HepG2 (cell line): ENCODE measurements around the gene PDLIM7. TPM values are rescaled to one million over a fixed set of nuclear protein-coding genes. Genes with fewer than 3 reads are reported as not detected.
A peak's percentile ranks its signal among the peaks of the same experiment; 100 is the strongest.

Experiments
- AGO2 ChIP-seq: fragments of 200-400 bp; formaldehyde crosslinking; optimal IDR thresholded peaks from 2 replicates; pipeline ENCODE3; 2017; ENCODE audit warnings: mild to moderate bottlenecking, low read depth, low read length, moderate library complexity
- CBX5 ChIP-seq: sonication (generic); formaldehyde crosslinking; IDR thresholded peaks from 2 replicates; pipeline ENCODE4 v1.4.0; 2020; ENCODE audit warnings: missing genetic modification reagents, borderline replicate concordance
- KDM1A ChIP-seq: IDR thresholded peaks from 2 replicates; pipeline ENCODE4 v1.6.1; 2016; ENCODE audit warnings: missing compliant biosample characterization
- KDM2A ChIP-seq: sonication (generic); formaldehyde crosslinking; IDR thresholded peaks from 2 replicates; pipeline ENCODE4 v1.4.0; 2020; ENCODE audit warnings: low read depth, missing genetic modification reagents, borderline replicate concordance
- MIER3 ChIP-seq: IDR thresholded peaks from 2 replicates; pipeline ENCODE4 v1.6.1; 2016; ENCODE audit warnings: missing compliant biosample characterization, borderline replicate concordance
- MZF1 ChIP-seq: sonication (generic); formaldehyde crosslinking; IDR thresholded peaks from 2 replicates; pipeline ENCODE4 v1.8.1; 2023; ENCODE audit warnings: mild to moderate bottlenecking, missing genetic modification reagents, borderline replicate concordance
- NCOA1 ChIP-seq: sonication (generic); formaldehyde crosslinking; IDR thresholded peaks from 2 replicates; pipeline ENCODE4 v1.9.0; 2021; ENCODE audit warnings: missing genetic modification reagents
- NR3C1 ChIP-seq: sonication (generic); formaldehyde crosslinking; IDR thresholded peaks from 2 replicates; pipeline ENCODE4 v1.4.0; 2020; ENCODE audit warnings: missing genetic modification reagents
- NRL ChIP-seq: sonication (generic); formaldehyde crosslinking; IDR thresholded peaks from 2 replicates; pipeline ENCODE4 v1.5.0; 2020; ENCODE audit warnings: missing genetic modification reagents, mild to moderate bottlenecking, moderate library complexity, borderline replicate concordance
- POLR2G ChIP-seq: fragments of 200-400 bp; formaldehyde crosslinking; IDR thresholded peaks from 2 replicates; pipeline ENCODE4 v1.6.1; 2018; ENCODE audit warnings: mild to moderate bottlenecking, low read depth, low read length, moderate library complexity
- PTBP1 ChIP-seq: fragments of 200-400 bp; formaldehyde crosslinking; IDR thresholded peaks from 2 replicates; pipeline ENCODE4 v1.6.1; 2018; ENCODE audit warnings: low read length, low read depth; ENCODE audit not compliant: poor library complexity, severe bottlenecking
- RARA ChIP-seq: IDR thresholded peaks from 2 replicates; pipeline ENCODE4 v1.6.1; 2016; ENCODE audit warnings: missing genetic modification reagents, missing compliant biosample characterization
- RBFOX2 ChIP-seq: fragments of 200-400 bp; formaldehyde crosslinking; IDR thresholded peaks from 2 replicates; pipeline ENCODE4 v1.6.1; 2017; ENCODE audit warnings: low read depth, mild to moderate bottlenecking, low read length
- REPIN1 ChIP-seq: sonication (generic); formaldehyde crosslinking; IDR thresholded peaks from 2 replicates; pipeline ENCODE4 v1.8.0; 2022; ENCODE audit warnings: missing genetic modification reagents, low read depth, mild to moderate bottlenecking, borderline replicate concordance
- SIX4 ChIP-seq: sonication (generic); formaldehyde crosslinking; IDR thresholded peaks from 2 replicates; pipeline ENCODE4 v1.4.0; 2020; ENCODE audit warnings: missing genetic modification reagents
- SNAPC2 ChIP-seq: sonication (generic); formaldehyde crosslinking; IDR thresholded peaks from 2 replicates; pipeline ENCODE4 v1.8.1; 2022; ENCODE audit warnings: mild to moderate bottlenecking, missing genetic modification reagents
- SUZ12 ChIP-seq: fragments of 150-350 bp; IDR thresholded peaks from 2 replicates; pipeline ENCODE4 v1.6.1; 2014; ENCODE audit warnings: low read depth, low read length
- THAP11 ChIP-seq: IDR thresholded peaks from 2 replicates; pipeline ENCODE4 v1.6.1; 2016; ENCODE audit warnings: missing biosample characterization, missing genetic modification reagents
- TMF1 ChIP-seq: sonication (generic); formaldehyde crosslinking; IDR thresholded peaks from 2 replicates; pipeline ENCODE4 v1.8.1; 2022; ENCODE audit warnings: low read depth, missing genetic modification reagents
- YY1 ChIP-seq: IDR thresholded peaks from 2 replicates; pipeline ENCODE4 v1.6.1; 2011; ENCODE audit warnings: low read length, low read depth, moderate library complexity, mild to moderate bottlenecking; ENCODE audit not compliant: insufficient read depth, insufficient replicate concordance
- ZBTB7A ChIP-seq: sonication (generic); formaldehyde crosslinking; IDR thresholded peaks from 2 replicates; pipeline ENCODE4 v1.8.0; 2022; ENCODE audit warnings: mild to moderate bottlenecking, missing genetic modification reagents
- ZC3H4 ChIP-seq: sonication (generic); formaldehyde crosslinking; IDR thresholded peaks from 2 replicates; pipeline ENCODE4 v1.4.0; 2020; ENCODE audit warnings: missing genetic modification reagents, borderline replicate concordance
- ZFP41 ChIP-seq: sonication (generic); formaldehyde crosslinking; IDR thresholded peaks from 2 replicates; pipeline ENCODE4 v1.4.0; 2020; ENCODE audit warnings: mild to moderate bottlenecking, missing genetic modification reagents, borderline replicate concordance
- ZKSCAN5 ChIP-seq: sonication (generic); formaldehyde crosslinking; IDR thresholded peaks from 2 replicates; pipeline ENCODE4 v1.5.1; 2020; ENCODE audit warnings: mild to moderate bottlenecking, missing genetic modification reagents
- ZNF33A ChIP-seq: sonication (generic); formaldehyde crosslinking; IDR thresholded peaks from 2 replicates; pipeline ENCODE4 v1.5.1; 2020; ENCODE audit warnings: missing genetic modification reagents, mild to moderate bottlenecking, moderate library complexity, borderline replicate concordance
- ZNF549 ChIP-seq: sonication (generic); formaldehyde crosslinking; IDR thresholded peaks from 2 replicates; pipeline ENCODE4 v1.5.0; 2020; ENCODE audit warnings: missing genetic modification reagents
- ZNF629 ChIP-seq: sonication (generic); formaldehyde crosslinking; conservative IDR thresholded peaks from 2 replicates; pipeline ENCODE4 v1.5.0; 2020; ENCODE audit warnings: missing genetic modification reagents
- ZNF678 ChIP-seq: sonication (generic); formaldehyde crosslinking; IDR thresholded peaks from 2 replicates; pipeline ENCODE4 v1.4.0; 2020; ENCODE audit warnings: mild to moderate bottlenecking, missing genetic modification reagents
- ZNF782 ChIP-seq: sonication (generic); formaldehyde crosslinking; IDR thresholded peaks from 2 replicates; pipeline ENCODE4 v1.4.0; 2020; ENCODE audit warnings: missing genetic modification reagents, mild to moderate bottlenecking, borderline replicate concordance
- polyA plus RNA-seq, 8 experiments: library from polyadenylated mRNA; depleted of rRNA in 3 of 8; stranded (reverse) in 7 of 8; unstranded in 1 of 8; fragments of >200 nt; fragmentation: Illumina TruSeq in 4 of 8; extraction: Trizol in 4 of 8; gene quantifications; 2 replicates each; pipeline versions ENCODE4 v1.2.1 to v1.2.3, GENCODE V29; 2011 to 2016; ENCODE audit warnings: low read depth in 4 of 8, missing spikeins in 1 of 8, mixed read lengths in 1 of 8; ENCODE audit not compliant: insufficient read depth in 1 of 8
- total RNA-seq, 5 experiments: library from RNA; depleted of rRNA; stranded (reverse); fragments of >200 nt; fragmentation: Illumina TruSeq; extraction: Trizol; gene quantifications; 2 replicates each; pipeline ENCODE4 v1.2.3, GENCODE V29; 2016; ENCODE audit warnings: low read depth in 1 of 5
- TF ChIP-seq, protein P1 (sequence below): sonication (generic); formaldehyde crosslinking; IDR thresholded peaks from 2 replicates; pipeline ENCODE4 v1.8.0; 2022; ENCODE audit warnings: mild to moderate bottlenecking, missing genetic modification reagents
- TF ChIP-seq, protein P2 (sequence below): IDR thresholded peaks from 2 replicates; pipeline ENCODE4 v1.6.1; 2016; ENCODE audit warnings: missing compliant biosample characterization, missing genetic modification reagents, borderline replicate concordance

PDLIM7 gene
- total and polyA plus RNA-seq, 2 of the 13 experiments (the other 11 are each of a cell fraction or from before 2014, with no cell fraction given) = 21.1 to 31.3 TPM

DNA sequence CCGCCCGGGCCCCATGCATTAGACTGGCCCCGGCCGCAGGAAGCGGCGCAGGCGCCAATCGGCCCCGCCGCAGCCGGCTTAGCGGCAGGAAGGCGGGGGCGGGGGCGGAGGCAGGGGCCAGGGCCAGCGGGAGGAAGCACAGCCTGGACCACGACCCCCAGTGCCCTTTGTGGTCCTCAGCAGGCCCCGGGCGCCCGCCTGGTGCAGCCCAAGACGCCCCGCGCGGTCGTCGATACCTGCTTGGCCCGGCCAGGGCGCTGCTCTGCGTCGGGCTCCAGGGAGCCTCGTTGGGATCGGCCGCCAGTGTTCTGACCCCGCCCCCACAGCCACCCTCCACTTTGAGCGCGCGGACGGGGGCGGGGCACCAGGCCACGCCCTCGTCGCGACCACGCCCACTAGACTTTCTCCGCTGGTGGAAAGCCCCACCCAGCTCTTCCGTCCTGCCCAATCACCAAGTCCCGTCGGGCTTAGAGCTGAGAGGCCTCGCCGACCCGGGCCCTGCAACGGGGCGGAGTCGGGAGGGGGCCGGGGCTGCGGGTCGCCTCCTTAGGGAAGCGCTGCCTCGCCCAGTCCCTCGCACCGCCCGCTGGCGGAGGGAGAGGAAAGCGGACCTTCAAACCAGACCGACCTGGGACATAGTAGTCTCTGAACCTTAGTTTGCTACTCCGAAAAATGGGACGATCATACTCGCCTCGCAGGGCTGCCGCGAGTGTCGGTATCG is at the start of gene PDLIM7 (continued):
- TF ChIP-seq KDM2A (CRISPR knock-in tag) (peak; percentile 34; the same call in 1 of the 2 replicates), CBX5 (CRISPR knock-in tag) (peak; percentile 42; the same call in 1 of the 2 replicates), ZNF549 (CRISPR knock-in tag) (0 out of 2 replicates have a peak, but pooled peaks have one; percentile 25), MZF1 (CRISPR knock-in tag) (no peak), ZFP41 (no peak), ZNF629 (CRISPR knock-in tag) (peak; percentile 99), NRL (CRISPR knock-in tag) (no peak), RBFOX2 (peak; percentile 90), ZC3H4 (no peak), SNAPC2 (CRISPR knock-in tag) (peak; percentile 51; the same call in 1 of the 2 replicates), NCOA1 (CRISPR knock-in tag) (no peak; the same call in 1 of the 2 replicates), MIER3 (CRISPR knock-in tag) (no peak), POLR2G (peak; percentile 96), AGO2 (no peak), NR3C1 (no peak), TMF1 (CRISPR knock-in tag) (peak; percentile 52; the same call in 1 of the 2 replicates), REPIN1 (CRISPR knock-in tag) (0 out of 2 replicates have a peak, but pooled peaks have one; percentile 44), ZBTB7A (no peak), THAP11 (CRISPR knock-in tag) (peak; percentile 24; the same call in 1 of the 2 replicates), RARA (no peak), ZNF678 (CRISPR knock-in tag) (no peak), PTBP1 (peak; percentile 38), KDM1A (peak; percentile 98), SIX4 (no peak), SUZ12 (no peak), ZNF782 (CRISPR knock-in tag) (no peak), YY1 (no peak), ZNF33A (CRISPR knock-in tag) (no peak), ZKSCAN5 (CRISPR knock-in tag) (no peak)
- TF ChIP-seq, protein P1, sequence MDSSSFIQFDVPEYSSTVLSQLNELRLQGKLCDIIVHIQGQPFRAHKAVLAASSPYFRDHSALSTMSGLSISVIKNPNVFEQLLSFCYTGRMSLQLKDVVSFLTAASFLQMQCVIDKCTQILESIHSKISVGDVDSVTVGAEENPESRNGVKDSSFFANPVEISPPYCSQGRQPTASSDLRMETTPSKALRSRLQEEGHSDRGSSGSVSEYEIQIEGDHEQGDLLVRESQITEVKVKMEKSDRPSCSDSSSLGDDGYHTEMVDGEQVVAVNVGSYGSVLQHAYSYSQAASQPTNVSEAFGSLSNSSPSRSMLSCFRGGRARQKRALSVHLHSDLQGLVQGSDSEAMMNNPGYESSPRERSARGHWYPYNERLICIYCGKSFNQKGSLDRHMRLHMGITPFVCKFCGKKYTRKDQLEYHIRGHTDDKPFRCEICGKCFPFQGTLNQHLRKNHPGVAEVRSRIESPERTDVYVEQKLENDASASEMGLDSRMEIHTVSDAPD = no peak
- TF ChIP-seq, protein P2, sequence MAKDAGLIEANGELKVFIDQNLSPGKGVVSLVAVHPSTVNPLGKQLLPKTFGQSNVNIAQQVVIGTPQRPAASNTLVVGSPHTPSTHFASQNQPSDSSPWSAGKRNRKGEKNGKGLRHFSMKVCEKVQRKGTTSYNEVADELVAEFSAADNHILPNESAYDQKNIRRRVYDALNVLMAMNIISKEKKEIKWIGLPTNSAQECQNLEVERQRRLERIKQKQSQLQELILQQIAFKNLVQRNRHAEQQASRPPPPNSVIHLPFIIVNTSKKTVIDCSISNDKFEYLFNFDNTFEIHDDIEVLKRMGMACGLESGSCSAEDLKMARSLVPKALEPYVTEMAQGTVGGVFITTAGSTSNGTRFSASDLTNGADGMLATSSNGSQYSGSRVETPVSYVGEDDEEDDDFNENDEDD (CRISPR knock-in tag) = peak; percentile 10; the same call in 1 of the 2 replicates
